ENCODE data around the gene SS18.
"Not testable (repeated sequence)": the region's sequence is repeated elsewhere in the genome, so short reads cannot be mapped to it uniquely, and the experiment has no call there.

Gene SS18

GRCh38 chr18:26133652-26134051 lies 43.2 kb upstream of the SS18 start, which contains the start of gene PSMA8:
PSMA8 (plus strand) TSS chr18:26133869; CDS start chr18:26133966, 97 bp downstream.
- peak within 1 kb of the TSS; percentile 48; the same call in 1 of the 2 replicates for H2AFZ ChIP-seq (ENCODE audit: low read length)
- H3K4me3 ChIP-seq (ENCODE audit: low read depth, low read length, poor library complexity, severe bottlenecking) = peak within 1 kb of the TSS; percentile 79
- peak within 1 kb of the TSS; percentile 94 for H3K9ac ChIP-seq (ENCODE audit: low read length)

GRCh38 chr18:26128192-26128591 lies 37.8 kb upstream of the SS18 start:
- H3K9ac ChIP-seq (ENCODE audit: low read length); H3K27ac ChIP-seq (ENCODE audit: low read depth, low read length, poor library complexity, severe bottlenecking); H2AFZ ChIP-seq (ENCODE audit: low read length); H4K20me1 ChIP-seq (ENCODE audit: insufficient read depth, low read length); H3K4me2 ChIP-seq (ENCODE audit: low read length); H3K9me3 ChIP-seq (ENCODE audit: low read length); H3K36me3 ChIP-seq (ENCODE audit: insufficient read depth, low read length); H3K79me2 ChIP-seq (ENCODE audit: insufficient read depth, low read length); H3K4me3 ChIP-seq (ENCODE audit: low read depth, low read length, poor library complexity, severe bottlenecking); H3K9me2 ChIP-seq (ENCODE audit: low read depth, low read length); H3K27me3 ChIP-seq (ENCODE audit: insufficient read depth, low read length); H3F3A ChIP-seq (ENCODE audit: insufficient read depth, low read length): not testable (repeated sequence)
- H3K4me1 ChIP-seq (ENCODE audit: insufficient read depth, low read length, severe bottlenecking) = peaks cover 22% of the 10 kb centered on the region

More at GRCh38 chr18:26133652-26134051, 43.2 kb upstream of the SS18 start, which contains the start of gene PSMA8:
- Histone ChIP-seq H3K27ac (ENCODE audit: low read depth, low read length, poor library complexity, severe bottlenecking) (peak within 1 kb of the TSS; percentile 89), H3K36me3 (ENCODE audit: insufficient read depth, low read length) (no peaks in the 10 kb centered on the region), H3F3A (ENCODE audit: insufficient read depth, low read length) (no peaks in the 10 kb centered on the region; the same call in 1 of the 2 replicates), H4K20me1 (ENCODE audit: insufficient read depth, low read length) (no peaks in the 10 kb centered on the region), H3K79me2 (ENCODE audit: insufficient read depth, low read length) (peaks cover 11% of the 10 kb centered on the region), H3K4me1 (ENCODE audit: insufficient read depth, low read length, severe bottlenecking) (peaks cover 54% of the 10 kb centered on the region), H3K27me3 (ENCODE audit: insufficient read depth, low read length) (no peaks in the 10 kb centered on the region), H3K9me3 (ENCODE audit: low read length) (no peaks in the 10 kb centered on the region), H3K4me2 (ENCODE audit: low read length) (peak within 1 kb of the TSS; percentile 98), H3K9me2 (ENCODE audit: low read depth, low read length) (no peaks in the 10 kb centered on the region)
- TF ChIP-seq CTCF (IDR thresholded peaks at IDR 0.05; ENCODE audit: low read length) = no peak
- TF ChIP-seq EZH2 (IDR thresholded peaks at IDR 0.05; ENCODE audit: borderline replicate concordance, low read length) = no peak

GRCh38 chr18:26127786-26128185 lies 37.4 kb upstream of the SS18 start:
- no peaks in the 10 kb centered on the region for H3K9me2 ChIP-seq (ENCODE audit: low read depth, low read length)
- H3K79me2 ChIP-seq (ENCODE audit: insufficient read depth, low read length) = no peaks in the 10 kb centered on the region
- H2AFZ ChIP-seq (ENCODE audit: low read length) = no peak overlapping the region
- no peaks in the 10 kb centered on the region for H3K27me3 ChIP-seq (ENCODE audit: insufficient read depth, low read length)
- H3K36me3 ChIP-seq (ENCODE audit: insufficient read depth, low read length) = no peaks in the 10 kb centered on the region
- no peaks in the 10 kb centered on the region for H4K20me1 ChIP-seq (ENCODE audit: insufficient read depth, low read length)
- peaks cover 18% of the 10 kb centered on the region for H3K4me1 ChIP-seq (ENCODE audit: insufficient read depth, low read length, severe bottlenecking)
- no peak overlapping the region for H3K4me3 ChIP-seq (ENCODE audit: low read depth, low read length, poor library complexity, severe bottlenecking)
- H3K9me3 ChIP-seq (ENCODE audit: low read length) = no peaks in the 10 kb centered on the region
- no peak for TF ChIP-seq EZH2 (IDR thresholded peaks at IDR 0.05; ENCODE audit: borderline replicate concordance, low read length)
- TF ChIP-seq CTCF (IDR thresholded peaks at IDR 0.05; ENCODE audit: low read length) = no peak
- no peaks in the 10 kb centered on the region; the same call in 1 of the 2 replicates for H3F3A ChIP-seq (ENCODE audit: insufficient read depth, low read length)
- no peak overlapping the region for H3K27ac ChIP-seq (ENCODE audit: low read depth, low read length, poor library complexity, severe bottlenecking)
- H3K4me2 ChIP-seq (ENCODE audit: low read length) = no peak overlapping the region
- H3K9ac ChIP-seq (ENCODE audit: low read length) = no peak overlapping the region

GRCh38 chr18:26121994-26122393 lies 31.6 kb upstream of the SS18 start:
- H3K4me1 ChIP-seq (ENCODE audit: insufficient read depth, low read length, severe bottlenecking); H3K79me2 ChIP-seq (ENCODE audit: insufficient read depth, low read length); H3K27me3 ChIP-seq (ENCODE audit: insufficient read depth, low read length); H3K9me2 ChIP-seq (ENCODE audit: low read depth, low read length); H3K9ac ChIP-seq (ENCODE audit: low read length); H3K27ac ChIP-seq (ENCODE audit: low read depth, low read length, poor library complexity, severe bottlenecking); H3K4me3 ChIP-seq (ENCODE audit: low read depth, low read length, poor library complexity, severe bottlenecking); H4K20me1 ChIP-seq (ENCODE audit: insufficient read depth, low read length); H3K9me3 ChIP-seq (ENCODE audit: low read length); H3K36me3 ChIP-seq (ENCODE audit: insufficient read depth, low read length); H3F3A ChIP-seq (ENCODE audit: insufficient read depth, low read length); H3K4me2 ChIP-seq (ENCODE audit: low read length); H2AFZ ChIP-seq (ENCODE audit: low read length): not testable (repeated sequence)
